ENCODE data around the gene GIT2. TPM values are rescaled to one million over a fixed set of nuclear protein-coding genes. Genes with fewer than 3 reads are reported as not detected.

The GIT2 gene
- total and polyA plus RNA-seq, 2 of the 13 experiments (the other 11 are each of a cell fraction or from before 2014, with no cell fraction given): 18.4 to 19.8 TPM

DNA sequence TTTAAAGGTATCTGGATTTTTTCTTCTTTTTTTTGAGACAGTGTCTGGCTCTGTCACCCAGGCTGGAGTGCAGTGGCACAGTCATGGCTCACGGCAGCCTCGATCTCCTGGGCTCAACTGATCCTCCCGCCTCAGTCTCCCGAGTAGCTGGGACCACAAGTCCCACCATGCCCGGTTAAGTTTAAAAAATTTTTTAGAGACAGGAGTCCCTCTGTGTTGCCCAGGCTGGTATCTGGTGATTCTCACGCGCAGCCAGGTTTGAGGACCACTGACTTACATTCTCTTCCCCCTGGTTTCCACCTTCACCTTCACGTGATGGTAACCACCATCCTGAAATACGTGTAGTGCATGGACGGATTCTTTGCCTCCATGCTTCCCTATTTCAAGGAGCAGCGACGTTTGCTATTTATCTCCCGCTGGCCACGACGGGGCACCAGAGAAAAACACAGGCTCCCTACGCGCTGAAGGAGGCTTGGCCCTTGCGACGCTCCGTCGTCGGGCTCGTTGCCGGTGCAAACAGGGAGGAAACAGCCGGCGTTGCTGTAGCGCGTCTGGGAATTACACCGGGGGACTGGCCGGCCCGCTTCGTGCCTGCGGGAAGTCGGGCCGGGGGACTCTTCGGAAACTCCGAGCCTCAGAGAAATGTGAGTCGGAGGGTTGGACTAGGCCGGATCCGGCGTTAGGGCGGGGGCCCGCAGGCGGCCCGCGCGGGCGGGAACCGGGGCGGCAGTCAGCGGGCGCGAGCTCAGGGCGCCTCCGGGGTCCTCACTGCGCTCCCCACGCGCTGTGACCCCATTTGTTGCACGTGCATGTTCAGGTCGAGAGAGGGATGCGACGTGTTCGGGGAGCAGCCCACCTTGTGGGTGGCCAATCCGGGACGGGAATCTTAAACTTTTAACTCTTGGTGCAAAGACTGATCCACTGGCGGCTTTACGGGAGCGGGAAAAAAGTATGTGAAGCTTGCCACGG is 96.1 kb downstream of the GIT2 start, which contains the start of gene TCHP (continued):
- no peak for TF ChIP-seq FIP1L1 (IDR thresholded peaks at IDR 0.05; ENCODE audit: borderline replicate concordance, insufficient read depth, low read depth, low read length)
- no peak for TF ChIP-seq ATF7 (IDR thresholded peaks at IDR 0.05)
- TF ChIP-seq ATF7 (CRISPR knock-in tag; IDR thresholded peaks at IDR 0.05): no peak
- TF ChIP-seq PHF8 (CRISPR knock-in tag; IDR thresholded peaks at IDR 0.05): peak; percentile 92
- TF ChIP-seq, protein P1, sequence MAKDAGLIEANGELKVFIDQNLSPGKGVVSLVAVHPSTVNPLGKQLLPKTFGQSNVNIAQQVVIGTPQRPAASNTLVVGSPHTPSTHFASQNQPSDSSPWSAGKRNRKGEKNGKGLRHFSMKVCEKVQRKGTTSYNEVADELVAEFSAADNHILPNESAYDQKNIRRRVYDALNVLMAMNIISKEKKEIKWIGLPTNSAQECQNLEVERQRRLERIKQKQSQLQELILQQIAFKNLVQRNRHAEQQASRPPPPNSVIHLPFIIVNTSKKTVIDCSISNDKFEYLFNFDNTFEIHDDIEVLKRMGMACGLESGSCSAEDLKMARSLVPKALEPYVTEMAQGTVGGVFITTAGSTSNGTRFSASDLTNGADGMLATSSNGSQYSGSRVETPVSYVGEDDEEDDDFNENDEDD (CRISPR knock-in tag; IDR thresholded peaks at IDR 0.05; ENCODE audit: borderline replicate concordance): peak; percentile 55; the same call in 1 of the 2 replicates
- TF ChIP-seq ZNF703 (CRISPR knock-in tag; IDR thresholded peaks at IDR 0.05; ENCODE audit: borderline replicate concordance): no peak
- TF ChIP-seq, protein P2, sequence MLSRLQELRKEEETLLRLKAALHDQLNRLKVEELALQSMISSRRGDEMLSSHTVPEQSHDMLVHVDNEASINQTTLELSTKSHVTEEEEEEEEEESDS (CRISPR knock-in tag; IDR thresholded peaks at IDR 0.05; ENCODE audit: borderline replicate concordance): no peak
- TF ChIP-seq, protein P3, sequence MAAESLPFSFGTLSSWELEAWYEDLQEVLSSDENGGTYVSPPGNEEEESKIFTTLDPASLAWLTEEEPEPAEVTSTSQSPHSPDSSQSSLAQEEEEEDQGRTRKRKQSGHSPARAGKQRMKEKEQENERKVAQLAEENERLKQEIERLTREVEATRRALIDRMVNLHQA (CRISPR knock-in tag; IDR thresholded peaks at IDR 0.05): no peak
- TF ChIP-seq SPEN (CRISPR knock-in tag; IDR thresholded peaks at IDR 0.05; ENCODE audit: low read depth): peak; percentile 70; the same call in 1 of the 2 replicates
- TF ChIP-seq, protein P4, sequence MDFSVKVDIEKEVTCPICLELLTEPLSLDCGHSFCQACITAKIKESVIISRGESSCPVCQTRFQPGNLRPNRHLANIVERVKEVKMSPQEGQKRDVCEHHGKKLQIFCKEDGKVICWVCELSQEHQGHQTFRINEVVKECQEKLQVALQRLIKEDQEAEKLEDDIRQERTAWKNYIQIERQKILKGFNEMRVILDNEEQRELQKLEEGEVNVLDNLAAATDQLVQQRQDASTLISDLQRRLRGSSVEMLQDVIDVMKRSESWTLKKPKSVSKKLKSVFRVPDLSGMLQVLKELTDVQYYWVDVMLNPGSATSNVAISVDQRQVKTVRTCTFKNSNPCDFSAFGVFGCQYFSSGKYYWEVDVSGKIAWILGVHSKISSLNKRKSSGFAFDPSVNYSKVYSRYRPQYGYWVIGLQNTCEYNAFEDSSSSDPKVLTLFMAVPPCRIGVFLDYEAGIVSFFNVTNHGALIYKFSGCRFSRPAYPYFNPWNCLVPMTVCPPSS (IDR thresholded peaks at IDR 0.05): no peak
- peak; percentile 80 for TF ChIP-seq RBFOX2 (IDR thresholded peaks at IDR 0.05; ENCODE audit: low read depth, low read length)
- TF ChIP-seq, protein P5, sequence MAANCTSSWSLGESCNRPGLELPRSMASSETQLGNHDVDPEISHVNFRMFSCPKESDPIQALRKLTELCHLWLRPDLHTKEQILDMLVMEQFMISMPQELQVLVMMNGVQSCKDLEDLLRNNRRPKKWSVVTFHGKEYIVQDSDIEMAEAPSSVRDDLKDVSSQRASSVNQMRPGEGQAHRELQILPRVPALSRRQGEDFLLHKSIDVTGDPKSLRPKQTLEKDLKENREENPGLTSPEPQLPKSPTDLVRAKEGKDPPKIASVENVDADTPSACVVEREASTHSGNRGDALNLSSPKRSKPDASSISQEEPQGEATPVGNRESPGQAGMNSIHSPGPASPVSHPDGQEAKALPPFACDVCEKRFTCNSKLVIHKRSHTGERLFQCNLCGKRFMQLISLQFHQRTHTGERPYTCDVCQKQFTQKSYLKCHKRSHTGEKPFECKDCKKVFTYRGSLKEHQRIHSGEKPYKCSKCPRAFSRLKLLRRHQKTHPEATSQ (CRISPR knock-in tag; IDR thresholded peaks at IDR 0.05; ENCODE audit: borderline replicate concordance): peak; percentile 75; the same call in 1 of the 2 replicates
- TF ChIP-seq ZNF839 (CRISPR knock-in tag; IDR thresholded peaks at IDR 0.05; ENCODE audit: borderline replicate concordance): no peak
- TF ChIP-seq, protein P6, sequence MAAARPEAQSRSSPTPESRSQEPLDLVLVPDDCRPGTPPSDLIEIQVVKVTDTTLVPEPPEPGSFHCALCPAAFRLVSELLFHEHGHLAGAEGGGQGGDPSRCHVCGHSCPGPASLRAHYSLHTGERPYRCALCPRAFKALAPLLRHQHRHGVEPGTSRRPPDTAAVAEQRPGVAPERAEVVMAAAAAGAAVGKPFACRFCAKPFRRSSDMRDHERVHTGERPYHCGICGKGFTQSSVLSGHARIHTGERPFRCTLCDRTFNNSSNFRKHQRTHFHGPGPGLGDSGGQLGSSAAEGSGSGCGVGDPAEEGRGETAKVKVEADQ (CRISPR knock-in tag; IDR thresholded peaks at IDR 0.05; ENCODE audit: borderline replicate concordance): 0 out of 2 replicates have a peak, but pooled peaks have one; percentile 27
- TF ChIP-seq, protein P7, sequence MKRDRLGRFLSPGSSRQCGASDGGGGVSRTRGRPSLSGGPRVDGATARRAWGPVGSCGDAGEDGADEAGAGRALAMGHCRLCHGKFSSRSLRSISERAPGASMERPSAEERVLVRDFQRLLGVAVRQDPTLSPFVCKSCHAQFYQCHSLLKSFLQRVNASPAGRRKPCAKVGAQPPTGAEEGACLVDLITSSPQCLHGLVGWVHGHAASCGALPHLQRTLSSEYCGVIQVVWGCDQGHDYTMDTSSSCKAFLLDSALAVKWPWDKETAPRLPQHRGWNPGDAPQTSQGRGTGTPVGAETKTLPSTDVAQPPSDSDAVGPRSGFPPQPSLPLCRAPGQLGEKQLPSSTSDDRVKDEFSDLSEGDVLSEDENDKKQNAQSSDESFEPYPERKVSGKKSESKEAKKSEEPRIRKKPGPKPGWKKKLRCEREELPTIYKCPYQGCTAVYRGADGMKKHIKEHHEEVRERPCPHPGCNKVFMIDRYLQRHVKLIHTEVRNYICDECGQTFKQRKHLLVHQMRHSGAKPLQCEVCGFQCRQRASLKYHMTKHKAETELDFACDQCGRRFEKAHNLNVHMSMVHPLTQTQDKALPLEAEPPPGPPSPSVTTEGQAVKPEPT (CRISPR knock-in tag; IDR thresholded peaks at IDR 0.05; ENCODE audit: low read depth): peak; percentile 17; the same call in 1 of the 2 replicates

All from HepG2 (cell line).